Smooth muscle cell of the brain vasculature (primary cell): Measurements from ENCODE around the gene RXRA.

Source experiments
- DNase-seq: peaks from one replicate; pipeline ENCODE4 v3.0.0-alpha.2; 2012; ENCODE audit warnings: low read depth, low spot score

RXRA gene

GRCh38 chr9:134445000-134445399, 118.7 kb downstream of the RXRA start:
- DNase-seq: no peak

DNA sequence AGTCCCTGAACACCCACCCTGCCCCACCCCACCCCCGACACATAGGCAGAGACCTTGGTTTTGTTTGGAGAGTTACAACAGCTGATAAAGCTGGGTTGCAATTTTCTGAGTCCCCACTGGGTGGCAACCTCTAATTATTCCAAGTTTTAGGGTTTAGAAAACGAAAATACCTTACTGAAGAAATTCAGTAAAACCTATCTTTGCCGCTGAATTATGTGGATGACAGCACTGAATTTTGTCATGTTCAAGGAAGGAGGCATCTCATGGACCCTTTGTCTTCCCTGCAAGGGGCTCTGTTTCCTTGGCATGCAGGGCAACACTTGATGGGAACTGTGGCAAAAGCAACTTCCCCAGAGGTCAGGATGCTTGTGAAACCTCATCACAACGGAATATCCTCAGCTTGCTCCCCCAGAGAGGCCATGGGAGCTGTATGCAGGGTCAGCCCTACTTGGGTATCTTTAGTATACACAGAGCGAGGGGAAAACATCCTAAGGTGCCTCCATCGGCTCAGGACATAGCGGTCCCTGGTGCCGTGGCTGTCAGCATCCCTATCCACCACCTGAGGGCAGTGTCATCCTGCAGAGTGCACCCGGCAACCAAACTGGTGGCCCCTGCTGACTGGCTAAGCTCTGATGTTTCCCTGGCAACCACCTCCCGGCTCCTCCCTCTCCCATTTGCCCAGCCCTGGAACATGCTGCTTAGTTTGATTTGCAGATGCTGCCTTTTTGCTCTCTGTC, 123.1 kb downstream of the RXRA start:
- peak; percentile 92 for DNase-seq

DNA sequence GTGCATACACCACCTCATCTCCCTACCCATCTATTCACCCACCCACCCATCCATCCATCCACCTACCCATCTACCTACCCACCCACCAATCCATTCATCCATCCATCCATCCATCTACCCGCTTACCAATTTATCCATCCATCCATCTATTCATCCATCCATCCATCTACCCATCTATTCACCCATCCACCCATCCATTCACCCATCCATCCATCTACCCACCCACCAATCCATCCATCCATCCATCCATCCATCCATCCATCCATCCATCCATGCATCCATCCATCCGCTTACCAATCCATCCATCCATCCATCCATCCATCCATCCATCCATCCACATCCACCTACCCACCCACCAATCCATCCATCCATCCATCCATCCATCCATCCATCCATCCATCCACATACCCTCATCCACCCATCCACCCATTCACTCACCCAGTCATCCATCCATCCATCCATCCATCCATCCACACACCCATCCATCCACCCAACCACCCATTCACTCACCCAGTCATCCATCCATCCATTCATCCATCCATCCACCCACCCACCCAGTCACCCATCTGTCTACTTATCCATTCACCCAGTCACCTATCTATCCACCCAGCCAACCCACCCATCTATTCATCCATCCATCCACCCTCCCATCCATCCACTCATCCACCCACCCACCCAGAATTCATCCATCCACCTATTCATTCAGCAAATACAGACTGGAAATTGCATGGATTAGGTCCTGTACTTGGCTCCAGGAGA, 125.6 kb downstream of the RXRA start:
- no peak for DNase-seq

DNA sequence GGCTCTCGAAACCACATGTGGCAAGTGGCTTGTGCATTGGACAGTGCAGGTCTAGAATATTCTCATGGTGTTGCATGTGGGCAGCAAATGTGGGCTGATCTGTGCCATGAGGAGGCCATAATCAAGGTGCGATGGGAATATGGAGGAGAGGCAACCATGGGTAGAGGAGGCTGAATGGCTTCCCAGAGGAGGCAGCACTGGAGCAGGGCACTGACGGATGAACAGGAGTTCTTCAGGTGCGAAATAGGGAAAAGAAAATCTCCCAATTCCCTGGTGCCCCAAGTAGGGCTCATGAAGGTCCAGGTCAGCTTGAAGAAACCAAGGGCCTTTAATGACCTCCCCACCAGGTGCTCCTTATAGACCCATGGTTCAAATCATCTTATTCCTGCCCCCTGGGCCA, 126.5 kb downstream of the RXRA start:
- no peak for DNase-seq

DNA sequence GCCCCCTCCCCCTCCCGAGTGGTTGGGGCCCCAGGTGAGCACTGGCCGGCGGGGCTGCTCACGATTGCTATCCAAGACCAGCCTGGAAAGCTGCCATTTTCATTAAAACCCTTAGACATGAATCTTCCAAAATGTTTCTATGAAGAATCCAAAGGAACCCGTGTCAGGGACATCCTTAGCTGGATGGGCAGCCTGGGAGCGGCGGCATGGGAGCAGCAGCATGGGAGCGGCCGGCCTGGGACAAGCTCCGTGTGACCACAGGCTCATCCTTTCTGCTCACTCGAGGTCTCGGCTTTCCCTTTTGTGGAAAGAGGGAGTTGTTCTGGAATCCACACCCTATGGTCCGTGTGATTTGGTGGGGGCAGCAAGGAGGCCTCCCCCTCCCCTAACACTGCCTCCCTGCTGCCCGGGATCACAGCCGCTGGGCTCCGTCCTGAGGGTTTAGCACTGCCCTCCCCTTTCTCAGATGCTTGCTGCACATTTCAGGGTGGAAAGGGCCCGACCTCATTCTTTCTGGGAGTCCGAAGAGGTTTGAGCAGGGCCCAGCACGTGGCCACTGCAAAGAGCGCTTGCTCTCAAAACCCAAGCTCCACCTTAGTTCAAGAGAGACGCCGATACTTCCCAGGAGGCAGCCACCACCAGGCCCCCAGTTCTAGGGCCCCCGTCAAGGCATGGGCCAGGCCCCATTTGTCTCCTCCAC, 127.7 kb downstream of the RXRA start:
- DNase-seq: no peak

DNA sequence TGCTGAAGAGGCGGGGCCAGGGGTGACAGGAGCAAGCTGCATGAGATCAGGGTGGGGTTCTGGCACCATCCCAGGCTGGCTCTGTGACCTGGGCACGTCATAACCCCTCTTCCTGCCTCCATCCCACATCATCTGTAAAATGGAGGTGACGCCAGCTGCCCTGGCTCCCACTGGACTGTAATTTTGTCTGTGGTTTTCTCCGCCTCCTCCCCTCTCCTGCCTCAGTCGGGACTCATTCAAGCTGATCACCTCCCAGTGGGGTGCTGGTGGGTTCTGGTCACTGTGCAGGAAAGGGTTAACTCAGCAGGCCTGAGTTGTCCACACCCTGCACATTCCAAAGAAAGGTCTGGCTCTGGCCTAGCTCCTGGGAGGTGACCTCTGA, 128.2 kb downstream of the RXRA start:
- DNase-seq: no peak

DNA sequence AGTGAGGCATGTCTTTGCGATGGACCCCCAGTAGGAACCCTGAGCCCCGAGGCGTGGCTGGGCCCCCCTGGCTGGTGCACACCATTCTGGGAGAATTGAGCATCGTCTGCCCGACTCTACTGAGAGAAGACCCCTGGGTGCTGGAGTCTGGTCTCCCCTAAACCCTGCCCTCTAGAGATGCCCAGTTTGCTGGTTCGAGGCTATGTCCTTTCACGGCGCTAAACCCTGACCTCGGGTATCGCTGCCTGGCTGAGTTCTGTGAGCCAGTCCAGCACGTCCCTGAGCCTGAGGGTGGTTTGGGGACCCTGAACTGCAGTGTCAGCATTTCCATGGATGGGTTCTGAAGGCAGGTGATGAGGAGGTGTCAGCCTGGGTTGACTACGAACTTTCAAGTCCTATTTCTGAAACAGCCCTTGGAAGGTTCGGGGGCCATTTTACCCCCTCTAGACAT, 128.8 kb downstream of the RXRA start:
- DNase-seq: no peak

GRCh38 chr9:134455537-134455933, 129.3 kb downstream of the RXRA start:
- DNase-seq: no peak

- DNase-seq: peak; percentile 92
Measured at GRCh38 chr9:134455934-134456755, 129.9 kb downstream of the RXRA start.

GRCh38 chr9:134456756-134457305, 130.6 kb downstream of the RXRA start:
- no peak for DNase-seq

DNA sequence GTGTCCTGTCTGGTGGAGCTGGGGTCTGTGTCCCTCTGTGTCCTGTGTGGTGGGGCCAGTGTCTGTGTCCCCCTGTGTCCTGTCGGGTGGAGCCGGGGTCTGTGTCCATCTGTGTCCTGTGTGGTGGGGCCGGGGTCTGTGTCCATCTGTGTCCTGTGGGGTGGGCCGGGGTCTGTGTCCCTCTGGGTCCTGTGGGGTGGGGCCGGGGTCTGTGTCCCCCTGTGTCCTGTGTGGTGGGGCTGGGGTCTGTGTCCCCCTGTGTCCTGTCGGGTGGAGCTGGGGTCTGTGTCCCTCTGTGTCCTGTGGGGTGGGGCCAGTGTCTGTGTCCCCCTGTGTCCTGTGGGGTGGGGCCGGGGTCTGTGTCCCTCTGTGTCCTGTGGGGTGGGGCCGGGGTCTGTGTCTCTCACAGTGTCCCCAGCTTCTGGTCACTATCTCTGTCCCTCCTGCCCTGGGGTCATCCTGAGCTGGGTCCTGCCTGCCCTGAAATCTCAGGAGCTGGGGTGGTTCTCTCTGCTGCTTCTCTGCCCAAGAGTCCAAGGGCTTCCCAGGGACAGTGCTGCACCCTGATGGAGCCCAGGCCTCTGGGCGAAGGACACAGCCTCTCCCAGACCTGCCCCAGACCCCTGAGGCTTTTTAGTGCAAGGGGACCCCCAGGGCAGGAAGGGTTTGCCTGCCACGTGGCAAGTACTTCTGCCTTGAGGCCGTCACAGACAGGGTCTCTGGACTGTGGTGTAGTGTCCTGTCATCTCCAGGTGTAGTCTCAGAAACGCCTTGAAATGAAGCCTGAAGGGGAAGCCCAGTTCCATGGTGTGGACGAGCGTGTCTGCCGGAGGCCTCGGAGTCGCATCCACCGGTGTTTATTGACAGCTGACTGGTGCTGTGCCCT, 131.3 kb downstream of the RXRA start:
- DNase-seq: no peak

DNA sequence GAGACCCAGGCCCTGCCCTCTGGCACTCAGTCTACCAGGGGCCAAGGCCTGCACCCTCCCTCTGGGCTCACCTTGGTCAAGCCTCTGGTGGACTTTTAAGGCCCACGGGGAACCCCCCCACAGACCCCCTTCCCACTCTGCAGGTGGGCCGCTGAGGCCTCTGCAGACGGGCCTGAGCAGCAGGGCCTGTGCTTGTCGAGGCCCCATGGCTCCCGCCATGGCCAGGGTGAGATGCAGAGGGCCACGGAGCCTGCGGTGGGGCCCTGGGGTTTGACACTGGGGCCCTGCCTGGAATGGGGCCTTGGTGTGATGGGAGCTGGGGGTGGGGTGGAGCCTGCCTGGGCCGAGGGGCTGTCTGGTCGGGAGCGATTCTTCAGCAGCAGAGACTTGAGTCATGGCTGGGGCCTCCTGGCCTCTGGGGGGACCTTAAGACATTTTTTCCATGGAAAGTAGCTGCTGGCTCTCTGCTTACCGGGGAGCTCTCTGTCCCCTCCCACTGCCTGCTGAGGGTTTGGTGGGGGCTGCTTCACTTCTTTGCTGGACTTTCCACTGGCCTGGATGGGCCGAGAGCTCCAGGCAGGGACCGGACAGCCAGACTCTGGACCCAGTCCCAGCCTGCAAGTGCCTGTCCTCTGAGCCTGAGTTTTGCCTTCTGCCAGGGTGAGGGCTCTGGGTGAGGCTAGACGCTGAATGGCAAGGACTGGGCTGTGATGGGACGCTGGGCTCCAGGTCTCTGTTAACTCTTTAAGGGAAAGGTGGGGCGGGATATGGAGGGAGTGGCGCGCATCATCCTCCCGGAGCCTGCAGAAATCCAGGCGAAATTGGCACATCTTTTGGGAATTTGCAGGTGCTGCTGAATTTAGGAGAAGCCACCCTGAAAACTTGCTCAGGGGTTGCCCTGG, 132.2 kb downstream of the RXRA start:
- no peak for DNase-seq

DNA sequence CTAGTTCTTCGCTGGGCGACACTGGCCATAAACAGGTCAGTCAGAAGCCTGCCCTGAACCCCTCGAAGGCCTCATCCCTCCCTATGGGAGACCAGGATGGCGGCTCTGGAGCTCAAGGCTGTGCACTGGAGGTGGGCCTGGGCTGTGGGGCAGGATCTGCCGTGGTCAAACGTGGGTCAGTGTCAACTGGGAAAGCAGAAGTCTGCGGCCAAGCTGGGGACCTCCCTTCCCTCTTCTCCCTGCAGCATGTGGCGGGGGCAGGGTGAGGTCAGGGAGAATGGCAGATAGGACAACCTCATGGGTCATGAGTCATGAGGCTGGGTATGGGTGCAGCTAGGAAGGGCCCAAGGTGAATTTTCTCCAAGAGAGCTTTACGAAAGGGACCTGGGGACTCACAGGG, 132.9 kb downstream of the RXRA start:
- DNase-seq: no peak

- no peak for DNase-seq
Measured at GRCh38 chr9:134459573-134459972, 133.3 kb downstream of the RXRA start.

GRCh38 chr9:134460206-134460605, 134.0 kb downstream of the RXRA start:
- no peak for DNase-seq

DNA sequence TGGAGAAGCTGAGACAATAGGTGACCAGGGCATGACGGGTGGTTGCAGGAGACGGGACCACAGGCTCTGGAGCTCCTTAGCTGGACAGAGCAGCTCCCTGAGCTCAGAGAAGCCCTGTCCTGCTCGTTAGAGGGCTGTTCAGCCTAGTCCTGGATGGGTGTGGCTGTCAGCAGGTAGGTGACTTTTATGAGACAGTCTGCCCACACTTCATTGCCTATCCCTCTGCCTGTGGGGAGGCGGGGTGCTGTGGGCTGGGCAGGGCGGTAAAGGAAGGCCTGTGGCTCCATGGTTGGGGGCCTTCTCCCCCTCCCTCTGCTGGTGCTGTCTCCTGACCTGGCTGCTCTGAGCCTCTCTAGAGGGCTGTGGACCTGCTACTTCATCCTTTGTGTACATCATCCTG, 134.6 kb downstream of the RXRA start:
- DNase-seq: no peak

- no peak for DNase-seq
Measured at GRCh38 chr9:134461426-134461982, 135.2 kb downstream of the RXRA start.

- no peak for DNase-seq
Measured at GRCh38 chr9:134462318-134462717, 136.1 kb downstream of the RXRA start.

GRCh38 chr9:134463280-134463679, 137.0 kb downstream of the RXRA start:
- no peak for DNase-seq
